Hepatocyte (in vitro differentiated cells): ENCODE data around the gene DOCK4.

Experiments
- CTCF ChIP-seq: fragments of 200-600 bp; sonication (generic); IDR thresholded peaks from 2 replicates; pipeline ENCODE4 v1.5.1; 2016; ENCODE audit warnings: antibody characterized with exemption, mild to moderate bottlenecking; ENCODE audit not compliant: poor library complexity
- EZH2phosphoT487 ChIP-seq: fragments of 200-600 bp; sonication (generic); IDR thresholded peaks from one replicate; pipeline ENCODE4 v1.6.1; 2018; ENCODE audit warnings: antibody characterized with exemption, mild to moderate bottlenecking, low read depth, moderate library complexity; ENCODE audit not compliant: unreplicated experiment, severe bottlenecking

- no peak for TF ChIP-seq CTCF
- TF ChIP-seq EZH2phosphoT487 = no peak
These were observed 68.8 kb downstream of the DOCK4 start for GRCh38 chr7:112137141-112138101.
